NCI-H524 (cell line): ENCODE data around the gene SLC25A53.

Experiments used
- DNase-seq, 2 experiments: peaks; one replicate each; lab custom pipeline; 2025; lab: John Stamatoyannopoulos, UW

The SLC25A53 gene, protein sequence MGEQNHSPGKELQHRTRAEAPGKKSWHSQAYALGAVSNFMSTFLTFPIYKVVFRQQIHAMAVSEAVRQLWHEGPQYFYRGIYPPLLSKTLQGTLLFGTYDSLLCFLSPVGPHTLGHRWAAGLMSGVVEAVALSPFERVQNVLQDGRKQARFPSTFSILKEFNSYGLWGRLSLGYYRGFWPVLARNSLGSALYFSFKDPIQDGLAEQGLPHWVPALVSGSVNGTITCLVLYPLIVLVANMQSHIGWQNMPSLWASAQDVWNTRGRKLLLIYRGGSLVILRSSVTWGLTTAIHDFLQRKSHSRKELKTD

DNA sequence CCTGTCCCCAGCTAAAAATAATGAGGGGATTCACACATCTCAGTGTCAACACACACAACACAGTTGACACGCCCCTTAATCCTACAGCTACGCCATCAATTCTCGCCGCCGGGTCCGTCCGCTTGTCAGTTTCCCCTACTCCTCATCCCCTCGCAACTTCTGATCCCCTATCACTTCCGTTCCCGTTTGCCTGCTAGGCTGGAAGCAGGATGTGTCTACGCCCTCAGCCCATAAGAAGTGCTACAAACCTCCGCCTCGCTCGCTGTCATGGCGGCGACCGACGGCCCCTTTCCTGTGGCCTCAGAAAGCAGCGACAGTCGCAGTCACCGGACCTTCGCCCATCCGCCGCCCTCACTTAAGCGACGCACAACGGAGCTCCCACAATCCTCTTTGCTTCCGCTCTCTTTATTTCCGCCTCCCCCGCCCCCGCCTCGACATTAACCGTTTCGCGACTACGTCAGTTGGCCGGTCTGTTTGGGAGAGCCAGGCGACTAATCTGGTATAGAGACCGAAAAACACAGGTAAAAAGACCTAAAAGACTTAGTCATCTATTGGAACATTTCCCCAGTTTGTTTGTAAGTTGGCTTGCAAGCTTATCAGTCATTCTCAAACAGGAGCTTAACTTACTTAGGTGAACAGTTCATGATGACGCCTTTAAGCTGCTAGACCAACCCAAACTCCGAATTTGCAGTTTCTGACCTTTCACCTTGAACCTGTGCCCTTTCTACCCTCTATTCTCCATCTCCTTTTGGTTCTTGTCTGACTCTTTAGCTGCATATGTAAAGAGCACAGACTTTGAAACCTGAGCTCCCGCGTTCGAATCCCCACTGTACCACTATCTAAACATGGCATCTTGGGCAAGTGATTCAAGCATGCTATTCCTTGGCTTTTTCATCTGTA is at the start of gene SLC25A53:
Gene SLC25A53, minus strand, starts transcription at position 380 of the 900 bp plus-strand sequence. CDS start 51,752 bp downstream, outside the sequence.
- peak; percentile 87 to 90 for DNase-seq

DNA sequence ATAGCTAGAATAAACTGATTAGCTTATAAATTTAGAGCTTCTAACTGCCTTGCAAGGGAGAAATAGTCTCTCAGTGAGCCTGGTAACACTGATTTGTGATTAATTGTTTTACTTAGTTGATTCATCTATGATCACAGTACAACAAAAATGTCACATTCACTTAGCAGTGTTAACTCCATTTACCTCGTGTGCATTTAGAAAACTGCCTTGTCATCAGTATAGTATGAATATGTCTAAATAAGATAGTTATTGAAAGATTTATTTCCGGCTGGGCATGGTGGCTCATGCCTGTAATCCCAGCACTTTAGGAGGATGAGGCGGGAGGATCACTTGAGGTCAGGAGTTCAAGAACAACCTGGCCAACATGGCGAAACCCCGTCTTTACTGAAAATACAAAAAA is 48.7 kb upstream of the SLC25A53 start:
- no peak for DNase-seq

DNA sequence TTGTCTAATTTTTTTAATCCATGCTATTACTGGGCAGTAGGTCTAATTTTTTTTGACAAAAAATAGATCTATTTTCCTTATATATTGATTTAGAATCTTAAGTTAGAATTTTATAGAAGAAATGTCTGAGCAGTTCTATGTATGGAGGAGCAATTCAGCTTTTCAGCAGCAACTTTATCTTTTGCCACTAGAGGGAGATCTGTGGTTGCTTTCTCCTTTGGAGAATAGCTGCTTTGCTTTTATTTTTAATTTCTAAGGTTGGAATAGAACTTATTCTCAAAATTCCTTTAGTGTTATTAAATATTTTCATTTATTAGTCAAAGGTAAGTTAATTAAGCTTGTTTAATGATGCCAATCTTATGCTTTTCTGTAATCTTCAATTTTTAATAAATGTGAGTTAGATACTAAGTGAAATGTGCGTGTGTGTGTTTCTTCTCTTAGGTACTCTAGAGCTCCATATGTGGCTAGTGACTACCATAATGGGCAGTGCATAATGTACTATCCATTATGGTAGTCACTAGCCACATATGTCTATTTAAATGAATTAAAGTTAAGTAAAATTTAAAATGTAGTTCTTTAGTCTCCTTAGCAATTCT is 38.8 kb upstream of the SLC25A53 start:
- peak in 1 of 2 experiments; percentile 16 for DNase-seq

DNA sequence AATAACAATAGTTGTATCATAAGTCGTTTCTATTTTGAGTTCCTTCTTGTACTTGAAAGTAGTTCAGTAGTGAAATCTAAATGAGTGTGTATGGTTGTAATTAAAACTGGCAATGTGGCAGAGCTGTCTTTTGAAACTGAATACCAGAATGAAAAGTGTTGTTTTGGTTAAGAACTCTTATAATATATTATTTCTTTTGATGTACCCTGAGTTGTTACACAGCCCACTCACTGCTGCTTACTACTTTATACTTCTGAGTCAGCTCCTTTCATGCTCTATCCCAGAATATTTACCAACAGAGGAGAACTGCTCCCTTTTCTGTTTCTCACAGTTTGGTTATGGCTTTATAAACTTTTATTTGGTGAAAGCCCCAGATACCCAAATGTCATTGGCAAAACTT is 38.2 kb upstream of the SLC25A53 start:
- no peak for DNase-seq

DNA sequence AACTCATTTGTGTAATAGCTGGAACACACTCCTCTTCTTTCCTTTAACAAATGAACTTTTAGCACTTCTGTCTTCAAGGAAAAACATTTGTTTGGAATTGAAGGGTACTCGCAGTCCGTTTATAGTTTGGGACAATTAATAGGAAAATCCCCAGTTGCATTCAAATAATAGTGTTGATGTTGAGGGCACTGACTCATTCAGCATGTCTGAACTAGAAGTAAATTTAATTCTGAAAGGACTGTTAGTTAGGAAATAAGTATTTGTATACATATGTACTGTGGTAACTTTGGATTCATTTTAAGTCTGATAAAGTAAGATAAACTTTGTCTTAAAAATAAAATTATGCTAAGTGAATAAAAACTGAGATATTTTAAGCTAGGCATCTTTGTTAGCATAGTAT is 36.7 kb upstream of the SLC25A53 start:
- no peak for DNase-seq

DNA sequence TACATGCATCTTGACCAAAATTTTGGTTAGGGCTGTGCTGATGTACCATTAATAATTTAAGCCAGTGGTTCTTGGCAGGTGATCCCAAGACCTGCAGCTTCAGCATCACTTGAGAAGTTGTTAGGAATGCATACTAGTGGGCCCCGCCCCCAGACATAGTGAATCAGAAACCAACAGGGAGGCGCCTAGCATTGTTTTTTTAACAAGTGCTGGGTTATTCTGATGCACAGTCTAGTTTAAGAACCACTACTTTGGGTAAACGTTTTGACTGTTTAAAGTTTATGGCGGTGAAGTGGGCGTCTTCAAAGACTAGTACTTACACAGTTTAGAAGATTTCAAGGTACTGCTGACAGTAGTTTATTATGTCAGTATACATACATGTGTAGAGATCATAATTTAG is 33.0 kb upstream of the SLC25A53 start:
- no peak for DNase-seq

DNA sequence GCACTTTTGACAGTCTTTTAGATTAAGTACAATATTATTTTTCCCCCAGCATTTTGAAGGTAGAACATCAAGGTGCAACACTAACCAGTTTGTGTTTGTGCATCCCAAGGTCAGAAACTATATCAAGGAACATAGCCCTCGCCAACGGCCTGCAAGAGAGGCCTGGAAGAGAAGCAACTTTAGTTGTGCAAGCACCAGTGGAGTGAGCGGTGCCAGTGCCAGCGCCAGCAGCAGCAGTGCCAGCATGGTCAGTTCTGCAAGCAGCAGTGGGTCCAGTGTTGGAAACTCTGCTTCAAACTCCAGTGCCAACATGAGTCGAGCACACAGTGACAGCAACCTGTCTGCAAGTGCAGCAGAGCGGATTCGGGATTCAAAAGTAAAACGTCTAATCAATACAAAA is 31.1 kb upstream of the SLC25A53 start:
- DNase-seq: no peak

DNA sequence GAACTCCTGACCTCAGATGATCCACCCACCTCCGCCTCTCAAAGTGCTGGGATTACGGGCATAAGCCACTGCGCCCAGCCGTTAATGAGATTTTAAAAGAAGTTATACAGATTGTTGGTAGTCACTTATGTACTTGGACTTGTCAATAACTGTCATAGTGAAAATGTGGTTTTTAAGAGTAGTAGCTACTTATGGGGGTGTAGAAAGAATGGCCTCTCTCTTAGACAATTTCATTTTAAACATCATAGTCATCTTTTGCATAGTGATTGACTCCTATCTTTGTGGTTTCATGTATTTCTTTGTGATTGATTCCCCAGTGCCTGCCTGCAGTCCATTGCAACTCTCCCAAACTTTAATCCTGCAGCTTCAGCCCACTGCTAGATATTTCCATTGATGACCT is 26.9 kb upstream of the SLC25A53 start:
- DNase-seq: no peak

DNA sequence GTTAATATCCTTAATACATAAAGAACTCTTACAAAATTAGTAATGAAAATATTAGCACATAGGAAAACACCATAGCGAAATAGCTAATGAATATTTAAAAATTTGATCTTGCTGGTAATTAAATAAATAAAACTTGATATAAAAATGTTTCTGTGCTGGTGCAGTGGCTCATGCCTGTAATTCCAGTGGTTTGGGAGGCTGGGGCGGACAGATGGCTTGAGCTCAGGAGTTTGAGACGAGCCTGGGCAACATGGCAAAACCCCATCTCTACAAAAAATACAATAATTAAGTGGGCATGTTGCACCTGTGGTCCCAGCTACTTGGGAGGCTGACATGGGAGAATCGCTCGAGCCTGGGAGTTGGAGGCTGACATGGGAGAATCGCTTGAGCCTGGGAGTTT is 17.0 kb upstream of the SLC25A53 start:
- peak; percentile 1 to 18 for DNase-seq

DNA sequence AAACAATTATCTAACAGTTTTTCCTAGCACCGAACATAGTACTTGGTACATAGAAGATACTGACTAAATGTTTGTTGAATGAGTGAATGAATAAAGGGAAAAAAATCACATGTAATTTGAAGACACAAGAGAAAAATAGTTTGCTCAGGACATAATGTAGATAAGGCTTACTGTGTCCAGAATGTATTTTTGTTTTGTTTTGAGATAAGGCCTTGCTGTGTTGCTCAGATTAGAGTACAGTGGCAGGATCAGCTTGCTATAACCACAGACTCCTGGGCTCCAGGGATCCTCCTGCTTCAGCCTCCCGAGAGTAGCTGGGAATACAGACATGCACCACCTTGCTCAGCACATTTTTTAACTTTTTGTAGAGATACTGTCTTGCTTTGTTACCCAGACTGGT is 16.0 kb upstream of the SLC25A53 start:
- DNase-seq: no peak

DNA sequence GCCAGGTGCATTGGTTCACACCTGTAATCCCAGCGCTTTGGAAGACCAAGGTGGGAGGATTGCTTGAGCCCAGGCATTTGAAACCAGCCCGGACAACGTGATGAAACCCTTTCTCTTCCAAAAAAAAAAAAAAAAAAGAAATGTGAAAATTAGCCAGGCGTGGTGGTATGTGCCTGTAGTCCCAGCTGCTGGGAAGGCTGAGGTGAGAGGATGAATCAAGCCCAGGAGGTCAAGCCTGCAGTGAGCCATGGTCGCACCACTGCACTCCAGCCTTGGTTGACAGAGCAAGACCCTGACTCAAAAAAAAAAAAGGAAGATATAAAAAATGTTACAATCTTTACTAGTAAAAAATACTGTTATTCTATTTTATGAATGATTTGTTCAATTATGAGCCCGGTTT is 15.3 kb upstream of the SLC25A53 start:
- DNase-seq: no peak

DNA sequence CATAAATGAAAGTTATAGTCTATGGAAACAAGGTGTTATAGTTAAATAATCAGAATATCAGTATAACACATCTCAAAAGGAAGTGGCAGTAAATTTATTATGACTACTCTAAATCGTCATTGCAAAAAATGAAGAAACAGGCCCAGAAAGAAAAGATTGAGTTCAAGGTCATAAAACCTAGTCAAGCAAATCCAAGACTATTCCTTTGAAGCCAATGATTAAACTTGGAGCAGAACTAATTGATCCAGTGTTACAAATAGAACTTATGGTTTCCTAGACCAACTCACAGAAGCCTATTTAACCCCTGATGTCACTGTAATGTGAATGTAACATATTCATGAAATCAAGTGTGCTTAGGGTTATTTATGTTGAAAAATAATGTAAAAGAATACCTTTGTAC is 11.3 kb upstream of the SLC25A53 start:
- DNase-seq: no peak

DNA sequence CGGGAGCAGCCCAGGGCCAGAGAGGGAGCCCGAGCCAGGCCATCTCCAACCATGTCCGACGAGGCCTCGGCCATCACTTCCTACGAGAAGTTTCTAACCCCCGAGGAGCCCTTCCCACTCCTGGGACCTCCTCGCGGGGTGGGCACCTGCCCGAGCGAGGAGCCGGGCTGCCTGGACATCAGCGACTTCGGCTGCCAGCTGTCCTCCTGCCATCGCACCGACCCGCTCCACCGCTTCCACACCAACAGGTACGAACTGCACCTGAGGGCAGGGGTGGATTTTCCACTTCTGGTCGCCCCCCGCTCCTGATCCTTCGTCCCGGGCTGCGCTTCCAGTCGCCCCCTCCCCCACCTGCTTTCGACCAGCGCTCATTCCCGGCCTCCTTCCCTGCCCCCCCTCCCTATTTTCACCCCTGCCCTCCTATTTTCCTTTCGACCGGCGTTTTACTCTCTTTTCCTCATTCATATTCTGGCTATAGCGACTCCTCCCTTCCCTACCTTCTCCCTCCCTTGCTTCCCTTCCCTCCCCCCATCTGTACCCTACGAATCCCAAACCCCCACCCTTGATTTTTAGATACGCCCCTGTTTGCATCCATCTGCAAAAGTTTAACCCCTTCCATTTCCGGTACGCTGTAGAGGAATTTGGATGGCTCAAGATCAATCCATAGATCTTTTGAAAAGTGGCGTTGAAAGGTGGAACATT is 10.1 kb upstream of the SLC25A53 start:
- no peak for DNase-seq

DNA sequence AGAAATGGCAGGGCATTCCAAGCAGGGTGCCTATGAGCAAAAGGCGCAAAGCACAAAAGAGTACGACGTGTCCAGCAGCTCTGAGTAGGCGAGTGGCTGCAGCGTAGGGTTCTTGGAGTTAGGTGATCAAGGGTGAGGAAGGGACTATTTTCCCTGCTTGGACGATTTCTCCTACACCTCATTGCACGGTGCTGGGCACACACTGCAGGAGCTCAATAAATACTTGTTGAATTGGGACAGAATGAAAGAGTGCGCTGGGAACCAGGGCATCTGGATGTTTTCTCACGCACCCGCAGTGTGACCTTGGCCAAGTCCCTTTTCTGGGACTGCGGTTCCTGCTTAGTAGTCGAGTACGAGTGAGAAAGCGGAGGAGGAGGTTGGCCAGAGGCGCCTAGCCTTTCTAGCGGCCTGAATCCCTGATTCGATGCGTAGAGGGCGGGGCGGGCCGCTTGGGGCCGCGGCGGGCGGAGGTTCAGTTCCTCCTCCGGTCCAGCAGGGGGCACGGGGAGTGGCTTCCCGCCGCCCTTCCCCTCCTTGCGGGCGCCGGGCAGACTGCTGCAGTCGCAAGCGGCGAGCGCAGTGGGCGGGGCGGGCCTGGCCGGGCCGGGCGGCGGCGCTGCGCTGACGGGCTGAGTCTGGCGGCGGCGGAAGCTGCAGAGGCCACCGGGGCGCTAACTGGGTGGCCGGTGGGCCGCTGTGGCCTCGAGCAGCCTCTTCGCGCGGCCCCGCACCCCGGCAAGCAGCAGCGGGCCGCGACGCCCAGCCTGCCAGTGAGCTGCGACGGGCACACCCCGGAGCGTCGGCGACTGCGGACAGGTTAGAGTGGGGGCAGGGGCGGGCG is 9.3 kb upstream of the SLC25A53 start, which contains the start of gene FAM199X:
Gene FAM199X, plus strand, starts transcription at position 560 of the 841 bp plus-strand sequence. CDS start 333 bp downstream, outside the sequence.
- peak; percentile 55 to 83 for DNase-seq

DNA sequence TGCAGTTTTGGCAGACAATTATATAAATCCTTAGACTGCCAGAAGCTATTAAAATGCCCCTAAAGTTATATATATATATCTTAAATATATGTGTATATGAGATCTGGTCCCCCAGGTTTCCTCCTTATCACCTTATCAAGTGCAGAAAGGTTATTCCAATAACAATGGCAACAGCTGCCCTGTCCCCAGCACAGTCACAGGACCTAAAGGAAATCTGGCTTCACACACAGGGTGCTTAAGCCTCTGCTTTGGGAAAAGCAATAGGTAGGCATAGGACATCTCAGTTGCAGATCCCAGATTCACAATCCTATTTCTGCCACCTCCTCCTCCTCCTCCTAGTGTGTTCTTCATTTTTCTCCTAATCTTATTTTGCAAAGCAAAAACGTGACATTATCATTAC is 5.8 kb downstream of the SLC25A53 start:
- no peak for DNase-seq

DNA sequence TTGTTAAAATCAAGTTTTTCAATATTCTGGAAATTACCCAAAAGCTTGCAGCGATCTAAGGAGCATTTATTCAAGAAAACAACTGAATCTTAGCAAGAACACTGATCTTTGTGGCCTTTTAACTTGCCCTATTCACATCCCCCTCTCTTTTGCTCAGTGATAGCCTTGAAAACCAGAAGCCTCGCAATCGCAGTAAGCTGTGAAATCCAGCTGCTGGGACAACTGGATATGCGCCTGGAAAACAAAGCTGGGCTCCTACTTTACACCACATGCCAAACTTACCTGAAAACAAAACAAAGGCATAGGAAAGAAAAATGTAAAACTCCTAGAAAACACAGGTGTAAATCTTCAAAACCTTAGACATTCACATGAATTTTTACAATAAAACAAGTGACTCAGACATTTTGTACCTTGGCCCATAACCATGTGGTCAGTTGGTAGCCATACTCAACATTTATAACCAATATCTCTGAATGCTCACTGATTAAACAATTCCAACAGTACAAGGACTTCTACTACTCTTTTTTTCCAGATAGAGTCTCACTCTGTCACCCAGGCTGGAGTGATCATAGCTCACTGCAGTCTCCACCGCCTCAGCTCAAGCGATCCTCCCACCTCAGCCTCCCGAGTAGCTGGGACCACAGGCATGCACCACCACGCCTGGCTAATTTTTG is 15.6 kb downstream of the SLC25A53 start:
- no peak for DNase-seq

DNA sequence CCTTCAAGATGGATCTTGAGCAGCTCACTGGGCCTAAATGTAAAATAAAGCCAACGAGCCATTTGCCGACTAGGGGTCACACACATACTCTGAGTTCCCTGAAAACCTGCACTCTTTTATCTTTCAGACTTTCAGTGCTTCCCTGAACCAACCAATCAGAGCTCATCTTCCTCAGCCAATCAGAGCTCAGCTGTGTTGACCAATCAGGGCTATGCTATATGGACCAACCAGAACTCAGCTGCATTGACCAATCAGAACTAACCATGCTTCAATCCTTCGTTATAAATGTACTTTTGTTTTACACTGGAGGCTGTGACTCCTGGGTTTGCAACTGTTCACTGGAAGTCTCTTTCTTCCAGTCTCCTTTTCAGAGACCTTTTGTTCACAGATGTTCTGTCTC is 19.3 kb downstream of the SLC25A53 start:
- peak; percentile 8 to 50 for DNase-seq

DNA sequence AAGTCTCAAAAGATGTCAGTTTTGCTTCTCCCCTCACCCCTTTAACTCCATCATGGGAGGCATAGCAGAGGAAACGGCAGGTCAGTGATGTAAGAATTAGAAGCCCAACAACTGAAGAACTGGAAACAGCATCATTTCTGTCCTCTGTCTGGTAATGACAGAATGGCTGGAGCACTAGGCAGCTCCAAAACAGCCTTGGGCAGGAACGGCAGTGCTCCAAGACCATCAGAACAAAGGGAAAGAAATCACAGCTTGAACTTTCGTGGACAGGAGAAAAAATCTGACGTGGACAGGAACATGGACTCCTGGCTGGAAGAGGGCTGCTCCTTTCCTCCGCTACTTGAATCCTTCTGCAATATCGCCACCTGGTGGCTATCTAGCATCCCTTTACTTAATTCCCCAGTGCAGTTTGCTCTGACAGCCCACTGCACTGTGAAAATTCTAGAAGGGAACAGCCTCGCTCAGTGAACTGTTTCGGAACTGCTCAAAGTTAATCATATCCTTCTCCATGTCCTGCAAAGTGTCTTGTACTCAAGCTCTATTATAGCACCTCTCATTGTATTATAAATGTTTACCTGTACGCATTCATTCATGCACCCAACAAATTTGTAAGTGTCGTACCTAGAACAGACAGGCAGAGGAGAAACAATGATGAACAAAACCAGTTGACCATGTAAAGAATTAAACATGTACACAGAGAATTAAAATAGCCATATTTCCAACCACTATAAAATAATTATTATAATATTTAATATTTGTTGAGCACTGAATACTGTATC is 20.4 kb downstream of the SLC25A53 start:
- peak; percentile 72 to 89 for DNase-seq

DNA sequence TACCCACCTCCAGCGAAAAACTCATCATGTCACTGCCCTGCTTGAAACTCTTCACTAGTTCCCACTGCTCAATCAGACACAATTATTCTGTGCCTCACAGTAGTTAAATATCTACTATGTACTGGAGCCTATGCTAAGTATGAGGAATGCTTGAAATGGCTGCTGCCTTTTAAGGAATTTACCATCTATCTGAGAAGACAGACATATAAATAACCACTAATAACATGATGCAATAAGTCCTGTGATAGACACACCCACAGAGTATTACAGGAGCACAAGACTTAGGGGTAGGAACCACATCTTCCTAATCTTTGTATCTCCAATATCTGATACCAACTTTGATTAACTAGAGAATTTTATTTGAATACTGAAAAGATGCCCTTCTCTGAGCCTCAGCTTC is 21.1 kb downstream of the SLC25A53 start:
- no peak for DNase-seq
